ENCODE measurements around the gene TGFA. TPM values are rescaled to one million over a fixed set of nuclear protein-coding genes. Genes with fewer than 3 reads are reported as not detected.

The TGFA gene
- total and polyA plus RNA-seq, 4 donors, result 1.1 to 2.9 (median 1.7) TPM

DNA sequence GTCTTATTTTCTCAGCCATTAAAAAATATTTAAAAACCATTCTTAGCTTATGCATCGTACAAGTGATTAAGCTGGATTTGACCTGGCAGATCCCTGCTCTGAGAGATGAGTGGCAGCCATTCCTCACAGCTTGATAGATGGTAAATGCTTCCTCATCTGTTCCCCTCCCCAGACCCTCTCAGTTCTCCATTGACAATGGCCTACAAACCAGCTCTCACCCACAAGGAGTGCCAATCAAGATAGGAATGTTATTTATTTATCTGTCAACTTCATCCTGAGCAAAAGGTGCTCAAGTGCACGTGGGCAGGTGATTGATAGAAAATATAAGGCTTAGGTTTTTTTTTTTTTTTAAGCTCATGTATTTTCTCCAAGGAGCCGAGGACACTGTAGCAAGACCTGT lies 153.1 kb downstream of the TGFA start:
- H3K9ac ChIP-seq (ENCODE audit: low read depth in 1 of 2, low read length in 2 of 2), result no peak overlapping the region
- H3K27me3 ChIP-seq (ENCODE audit: control insufficient read depth in 4 of 4, insufficient read depth in 4 of 4, low read length in 3 of 4), result no peaks in the 10 kb centered on the region
- peaks cover 0 to 1% (median 0%) of the 10 kb centered on the region in 4 donors for H3K4me1 ChIP-seq (ENCODE audit: control insufficient read depth in 4 of 4, insufficient read depth in 4 of 4, low read length in 3 of 4)
- H3K27ac ChIP-seq (ENCODE audit: low read depth in 1 of 2, low read length in 2 of 2), result no peak overlapping the region
- H3K36me3 ChIP-seq (ENCODE audit: control insufficient read depth in 4 of 4, insufficient read depth in 3 of 4, low read depth in 1 of 4, low read length in 3 of 4), result no peaks in the 10 kb centered on the region
- WGBS, result 81% methylated on average over 3 of the region's 3 CpGs
- no peak for TF ChIP-seq RAD21 (IDR thresholded peaks at IDR 0.05)
- TF ChIP-seq, protein P1, sequence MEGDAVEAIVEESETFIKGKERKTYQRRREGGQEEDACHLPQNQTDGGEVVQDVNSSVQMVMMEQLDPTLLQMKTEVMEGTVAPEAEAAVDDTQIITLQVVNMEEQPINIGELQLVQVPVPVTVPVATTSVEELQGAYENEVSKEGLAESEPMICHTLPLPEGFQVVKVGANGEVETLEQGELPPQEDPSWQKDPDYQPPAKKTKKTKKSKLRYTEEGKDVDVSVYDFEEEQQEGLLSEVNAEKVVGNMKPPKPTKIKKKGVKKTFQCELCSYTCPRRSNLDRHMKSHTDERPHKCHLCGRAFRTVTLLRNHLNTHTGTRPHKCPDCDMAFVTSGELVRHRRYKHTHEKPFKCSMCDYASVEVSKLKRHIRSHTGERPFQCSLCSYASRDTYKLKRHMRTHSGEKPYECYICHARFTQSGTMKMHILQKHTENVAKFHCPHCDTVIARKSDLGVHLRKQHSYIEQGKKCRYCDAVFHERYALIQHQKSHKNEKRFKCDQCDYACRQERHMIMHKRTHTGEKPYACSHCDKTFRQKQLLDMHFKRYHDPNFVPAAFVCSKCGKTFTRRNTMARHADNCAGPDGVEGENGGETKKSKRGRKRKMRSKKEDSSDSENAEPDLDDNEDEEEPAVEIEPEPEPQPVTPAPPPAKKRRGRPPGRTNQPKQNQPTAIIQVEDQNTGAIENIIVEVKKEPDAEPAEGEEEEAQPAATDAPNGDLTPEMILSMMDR (IDR thresholded peaks at IDR 0.05; ENCODE audit: low read depth, low read length, missing input control), result no peak
- TF ChIP-seq, protein P2, sequence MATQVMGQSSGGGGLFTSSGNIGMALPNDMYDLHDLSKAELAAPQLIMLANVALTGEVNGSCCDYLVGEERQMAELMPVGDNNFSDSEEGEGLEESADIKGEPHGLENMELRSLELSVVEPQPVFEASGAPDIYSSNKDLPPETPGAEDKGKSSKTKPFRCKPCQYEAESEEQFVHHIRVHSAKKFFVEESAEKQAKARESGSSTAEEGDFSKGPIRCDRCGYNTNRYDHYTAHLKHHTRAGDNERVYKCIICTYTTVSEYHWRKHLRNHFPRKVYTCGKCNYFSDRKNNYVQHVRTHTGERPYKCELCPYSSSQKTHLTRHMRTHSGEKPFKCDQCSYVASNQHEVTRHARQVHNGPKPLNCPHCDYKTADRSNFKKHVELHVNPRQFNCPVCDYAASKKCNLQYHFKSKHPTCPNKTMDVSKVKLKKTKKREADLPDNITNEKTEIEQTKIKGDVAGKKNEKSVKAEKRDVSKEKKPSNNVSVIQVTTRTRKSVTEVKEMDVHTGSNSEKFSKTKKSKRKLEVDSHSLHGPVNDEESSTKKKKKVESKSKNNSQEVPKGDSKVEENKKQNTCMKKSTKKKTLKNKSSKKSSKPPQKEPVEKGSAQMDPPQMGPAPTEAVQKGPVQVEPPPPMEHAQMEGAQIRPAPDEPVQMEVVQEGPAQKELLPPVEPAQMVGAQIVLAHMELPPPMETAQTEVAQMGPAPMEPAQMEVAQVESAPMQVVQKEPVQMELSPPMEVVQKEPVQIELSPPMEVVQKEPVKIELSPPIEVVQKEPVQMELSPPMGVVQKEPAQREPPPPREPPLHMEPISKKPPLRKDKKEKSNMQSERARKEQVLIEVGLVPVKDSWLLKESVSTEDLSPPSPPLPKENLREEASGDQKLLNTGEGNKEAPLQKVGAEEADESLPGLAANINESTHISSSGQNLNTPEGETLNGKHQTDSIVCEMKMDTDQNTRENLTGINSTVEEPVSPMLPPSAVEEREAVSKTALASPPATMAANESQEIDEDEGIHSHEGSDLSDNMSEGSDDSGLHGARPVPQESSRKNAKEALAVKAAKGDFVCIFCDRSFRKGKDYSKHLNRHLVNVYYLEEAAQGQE (IDR thresholded peaks at IDR 0.05), result no peak
- TF ChIP-seq EGR1 (IDR thresholded peaks at IDR 0.05; ENCODE audit: low read depth in 2 of 2), result no peak
- no peak for TF ChIP-seq YY1 (IDR thresholded peaks at IDR 0.05)
- TF ChIP-seq, protein P3, sequence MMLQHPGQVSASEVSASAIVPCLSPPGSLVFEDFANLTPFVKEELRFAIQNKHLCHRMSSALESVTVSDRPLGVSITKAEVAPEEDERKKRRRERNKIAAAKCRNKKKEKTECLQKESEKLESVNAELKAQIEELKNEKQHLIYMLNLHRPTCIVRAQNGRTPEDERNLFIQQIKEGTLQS (IDR thresholded peaks at IDR 0.05), result no peak
- TF ChIP-seq, protein P4, sequence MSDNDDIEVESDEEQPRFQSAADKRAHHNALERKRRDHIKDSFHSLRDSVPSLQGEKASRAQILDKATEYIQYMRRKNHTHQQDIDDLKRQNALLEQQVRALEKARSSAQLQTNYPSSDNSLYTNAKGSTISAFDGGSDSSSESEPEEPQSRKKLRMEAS (IDR thresholded peaks at IDR 0.05), result no peak
- no peak for TF ChIP-seq SP1 (IDR thresholded peaks at IDR 0.05)
- TF ChIP-seq NR2F2 (IDR thresholded peaks at IDR 0.05), result no peak
- no peak for TF ChIP-seq JUND (IDR thresholded peaks at IDR 0.05)
- TF ChIP-seq RXRA (IDR thresholded peaks at IDR 0.05), result no peak
- no peak for TF ChIP-seq HNF4G (IDR thresholded peaks at IDR 0.05)
- no peak for TF ChIP-seq FOXA2 (IDR thresholded peaks at IDR 0.05)
- TF ChIP-seq, protein P5, sequence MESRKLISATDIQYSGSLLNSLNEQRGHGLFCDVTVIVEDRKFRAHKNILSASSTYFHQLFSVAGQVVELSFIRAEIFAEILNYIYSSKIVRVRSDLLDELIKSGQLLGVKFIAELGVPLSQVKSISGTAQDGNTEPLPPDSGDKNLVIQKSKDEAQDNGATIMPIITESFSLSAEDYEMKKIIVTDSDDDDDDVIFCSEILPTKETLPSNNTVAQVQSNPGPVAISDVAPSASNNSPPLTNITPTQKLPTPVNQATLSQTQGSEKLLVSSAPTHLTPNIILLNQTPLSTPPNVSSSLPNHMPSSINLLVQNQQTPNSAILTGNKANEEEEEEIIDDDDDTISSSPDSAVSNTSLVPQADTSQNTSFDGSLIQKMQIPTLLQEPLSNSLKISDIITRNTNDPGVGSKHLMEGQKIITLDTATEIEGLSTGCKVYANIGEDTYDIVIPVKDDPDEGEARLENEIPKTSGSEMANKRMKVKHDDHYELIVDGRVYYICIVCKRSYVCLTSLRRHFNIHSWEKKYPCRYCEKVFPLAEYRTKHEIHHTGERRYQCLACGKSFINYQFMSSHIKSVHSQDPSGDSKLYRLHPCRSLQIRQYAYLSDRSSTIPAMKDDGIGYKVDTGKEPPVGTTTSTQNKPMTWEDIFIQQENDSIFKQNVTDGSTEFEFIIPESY (IDR thresholded peaks at IDR 0.05), result no peak
- H3K4me3 ChIP-seq (ENCODE audit: low read depth in 1 of 3, low read length in 3 of 3), result no peak overlapping the region
- H3K9me3 ChIP-seq (ENCODE audit: control insufficient read depth in 4 of 4, low read length in 3 of 4), result no peaks in the 10 kb centered on the region
- no peak for DNase-seq (ENCODE audit: low spot score)

DNA sequence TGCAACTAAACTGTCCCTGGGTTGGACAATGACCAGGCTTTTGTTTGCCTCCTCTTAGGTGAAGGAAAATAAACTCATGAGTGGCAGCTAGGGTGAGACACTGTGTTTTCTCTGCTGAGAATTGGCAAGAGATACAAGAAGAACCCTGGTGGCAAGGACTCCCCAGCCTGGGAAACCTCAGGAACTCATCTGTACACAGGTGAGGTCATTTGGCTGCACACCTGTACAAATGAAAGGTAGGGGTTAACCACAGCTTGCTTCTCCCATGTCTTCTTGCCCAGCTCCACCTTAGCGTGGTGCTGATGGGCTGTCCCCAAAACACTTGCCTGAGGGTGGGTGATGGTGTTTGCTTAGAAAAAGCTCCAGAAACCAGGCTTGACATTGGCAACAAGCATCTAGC lies 154.6 kb downstream of the TGFA start:
- Histone ChIP-seq H3K4me3 (ENCODE audit: low read depth in 1 of 3, low read length in 3 of 3) (no peak overlapping the region), H3K27me3 (ENCODE audit: control insufficient read depth in 4 of 4, insufficient read depth in 4 of 4, low read length in 3 of 4) (no peaks in the 10 kb centered on the region), H3K9ac (ENCODE audit: low read depth in 1 of 2, low read length in 2 of 2) (no peak overlapping the region), H3K9me3 (ENCODE audit: control insufficient read depth in 4 of 4, low read length in 3 of 4) (no peaks in the 10 kb centered on the region), H3K4me1 (ENCODE audit: control insufficient read depth in 4 of 4, insufficient read depth in 4 of 4, low read length in 3 of 4) (no peaks in the 10 kb centered on the region), H3K36me3 (ENCODE audit: control insufficient read depth in 4 of 4, insufficient read depth in 3 of 4, low read depth in 1 of 4, low read length in 3 of 4) (no peaks in the 10 kb centered on the region), H3K27ac (ENCODE audit: low read depth in 1 of 2, low read length in 2 of 2) (no peak overlapping the region)
- DNase-seq (ENCODE audit: low spot score), result no peak
- no peak for TF ChIP-seq EGR1 (IDR thresholded peaks at IDR 0.05; ENCODE audit: low read depth in 2 of 2)
- no peak for TF ChIP-seq FOXA1 (IDR thresholded peaks at IDR 0.05)
- TF ChIP-seq, protein P4 (IDR thresholded peaks at IDR 0.05), result no peak
- TF ChIP-seq, protein P5 (IDR thresholded peaks at IDR 0.05), result no peak
- no peak for TF ChIP-seq HNF4A (conservative IDR thresholded peaks at IDR 0.05)
- no peak for TF ChIP-seq JUND (IDR thresholded peaks at IDR 0.05)
- TF ChIP-seq, protein P1 (IDR thresholded peaks at IDR 0.05; ENCODE audit: low read depth, low read length, missing input control), result no peak
- no peak for TF ChIP-seq RAD21 (IDR thresholded peaks at IDR 0.05)
- no peak for TF ChIP-seq TAF1 (conservative IDR thresholded peaks at IDR 0.05)
- no peak for TF ChIP-seq SP1 (IDR thresholded peaks at IDR 0.05)
- no peak for TF ChIP-seq GABPA (IDR thresholded peaks at IDR 0.05 in 1 of 2, conservative IDR thresholded peaks at IDR 0.05 in 1 of 2)
- no peak for TF ChIP-seq RXRA (IDR thresholded peaks at IDR 0.05)
- TF ChIP-seq, protein P3 (IDR thresholded peaks at IDR 0.05), result no peak
- no peak for TF ChIP-seq HNF4G (IDR thresholded peaks at IDR 0.05)
- TF ChIP-seq FOXA2 (IDR thresholded peaks at IDR 0.05), result no peak
- no peak for TF ChIP-seq NR2F2 (IDR thresholded peaks at IDR 0.05)
- 76% methylated on average over 1 of the region's 1 CpG for WGBS

Data from liver (tissue), 9 donors.